Fibroblast of mammary gland (primary cell): ENCODE results near the gene PRKAR1B.

Experiments
- DNase-seq: peaks from one replicate; pipeline ENCODE4 v3.0.0-alpha.2; 2010; ENCODE audit warnings: low read depth
- H3K4me3 ChIP-seq: 2 replicates; pipeline ENCODE4 v1.5.1; 2011; ENCODE audit warnings: low read depth, mild to moderate bottlenecking, low read length, moderate library complexity; ENCODE audit not compliant: control insufficient read depth
- CTCF ChIP-seq: conservative IDR thresholded peaks from 2 replicates; pipeline ENCODE4 v1.5.1; 2011; ENCODE audit warnings: low read depth, low read length, inconsistent platforms; ENCODE audit not compliant: control insufficient read depth, insufficient read depth

PRKAR1B gene

GRCh38 chr7:741191-741671 is 14.2 kb upstream of the PRKAR1B start:
- DNase-seq, result no peak
- no peak overlapping the region for H3K4me3 ChIP-seq
- TF ChIP-seq CTCF, result no peak

- TF ChIP-seq CTCF, result no peak
- no peak overlapping the region for H3K4me3 ChIP-seq
- DNase-seq, result no peak
Observed at GRCh38 chr7:739983-740942, 13.2 kb upstream of the PRKAR1B start.

GRCh38 chr7:739455-739982 is 12.4 kb upstream of the PRKAR1B start:
- no peak for DNase-seq
- no peak overlapping the region for H3K4me3 ChIP-seq
- TF ChIP-seq CTCF, result no peak

GRCh38 chr7:738723-739454 is 11.8 kb upstream of the PRKAR1B start:
- TF ChIP-seq CTCF, result no peak
- no peak for DNase-seq
- H3K4me3 ChIP-seq, result no peak overlapping the region

- no peak for TF ChIP-seq CTCF
- no peak overlapping the region for H3K4me3 ChIP-seq
- DNase-seq, result no peak
Observed at GRCh38 chr7:738241-738640, 11.2 kb upstream of the PRKAR1B start.

GRCh38 chr7:734808-735207 is 7.7 kb upstream of the PRKAR1B start:
- H3K4me3 ChIP-seq, result no peak overlapping the region
- DNase-seq, result no peak
- TF ChIP-seq CTCF, result no peak
